Stimulated activated CD8-positive, alpha-beta memory T cell treated with anti-CD3 and anti-CD28 coated beads, Interleukin-4, amount 100 ng/mL, for 24 hours (primary cell): ENCODE data around the gene PDE11A.

Experiments
- DNase-seq: peaks from one replicate; pipeline ENCODE4 v3.0.0-alpha.2; 2020; ENCODE audit warnings: low read depth

PDE11A gene

GRCh38 chr2:177667626-177668025 lies 405.0 kb downstream of the PDE11A start:
- DNase-seq, result no peak

DNA sequence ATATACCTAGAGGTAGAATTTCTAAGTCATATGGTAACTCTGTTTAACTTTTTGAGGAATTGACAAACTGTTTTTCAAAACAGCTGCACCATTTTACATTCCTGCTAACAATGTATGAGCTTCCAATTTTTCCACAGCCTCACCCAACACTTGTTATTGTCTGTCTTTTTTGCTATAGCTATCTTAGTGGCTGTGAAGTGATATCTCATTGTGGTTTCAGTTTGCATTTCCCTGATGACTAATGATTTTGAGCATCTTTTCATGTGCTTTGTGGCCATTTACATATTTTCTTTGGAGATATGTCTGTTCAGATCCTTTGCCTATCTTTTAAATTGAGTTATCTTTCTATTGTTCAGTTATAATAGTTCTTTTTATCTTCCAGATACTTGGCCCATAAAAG lies 406.2 kb downstream of the PDE11A start:
- DNase-seq, result no peak

- DNase-seq, result no peak
Measured at GRCh38 chr2:177665948-177666347, 406.6 kb downstream of the PDE11A start.

DNA sequence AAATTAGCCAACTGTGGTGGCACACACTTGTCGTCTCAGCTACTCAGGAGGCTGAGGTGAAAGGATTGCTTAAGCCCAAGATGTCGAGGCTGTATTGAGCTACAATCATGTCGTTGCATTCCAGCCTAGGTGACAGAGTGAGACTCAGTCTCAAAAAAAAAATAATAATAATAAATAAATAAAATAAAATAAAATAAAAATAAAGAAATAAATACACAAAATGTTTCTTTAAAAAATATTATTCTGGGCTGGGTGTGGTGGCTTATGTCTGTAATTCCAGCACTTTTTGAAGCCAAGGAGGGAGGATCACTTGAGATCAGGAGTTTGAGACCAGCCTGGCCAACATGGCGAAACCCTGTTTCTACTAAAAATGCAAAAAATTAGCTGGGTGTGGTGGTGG lies 407.2 kb downstream of the PDE11A start:
- no peak for DNase-seq

DNA sequence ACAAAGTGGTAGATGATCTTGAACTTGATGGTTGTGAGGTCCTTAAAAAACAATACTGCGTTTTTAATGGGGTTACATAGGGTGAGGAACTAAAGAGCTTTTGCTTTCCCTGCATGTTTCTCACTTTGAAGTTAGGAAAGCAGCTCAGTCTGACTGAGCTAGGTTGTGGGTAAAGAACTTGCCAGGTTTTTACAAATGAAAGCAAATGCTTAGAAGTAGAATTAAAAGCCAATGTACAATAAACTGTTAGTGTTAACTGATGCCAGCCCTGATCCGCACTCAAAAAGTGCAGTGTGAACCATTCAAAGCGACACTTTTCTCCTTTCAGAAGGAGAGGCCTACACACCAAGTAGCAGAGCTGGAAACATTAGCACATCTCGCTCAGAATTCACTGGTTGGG lies 409.7 kb downstream of the PDE11A start:
- DNase-seq, result no peak

GRCh38 chr2:177660742-177661141 lies 411.8 kb downstream of the PDE11A start:
- DNase-seq, result no peak

DNA sequence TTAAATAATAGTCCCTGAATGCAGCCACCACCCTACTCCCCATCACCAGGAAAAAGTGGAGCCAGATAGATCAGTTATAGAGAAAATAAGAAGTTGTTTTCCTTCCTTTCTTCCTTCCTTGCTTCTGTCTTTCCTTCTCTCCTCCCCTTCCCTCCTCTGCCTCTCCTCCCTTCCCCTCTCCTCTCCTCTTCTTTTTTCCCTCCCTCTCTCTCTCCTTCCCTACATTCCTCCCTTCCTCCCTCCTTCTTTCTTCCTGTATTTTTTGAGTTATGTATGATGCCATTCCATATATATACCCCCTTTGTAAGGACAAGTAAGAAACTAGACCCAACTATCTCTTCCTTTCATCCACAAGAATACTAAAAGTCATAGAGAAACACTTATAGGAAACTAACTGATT lies 414.3 kb downstream of the PDE11A start:
- DNase-seq, result no peak

GRCh38 chr2:177651833-177652232 lies 420.7 kb downstream of the PDE11A start:
- no peak for DNase-seq

DNA sequence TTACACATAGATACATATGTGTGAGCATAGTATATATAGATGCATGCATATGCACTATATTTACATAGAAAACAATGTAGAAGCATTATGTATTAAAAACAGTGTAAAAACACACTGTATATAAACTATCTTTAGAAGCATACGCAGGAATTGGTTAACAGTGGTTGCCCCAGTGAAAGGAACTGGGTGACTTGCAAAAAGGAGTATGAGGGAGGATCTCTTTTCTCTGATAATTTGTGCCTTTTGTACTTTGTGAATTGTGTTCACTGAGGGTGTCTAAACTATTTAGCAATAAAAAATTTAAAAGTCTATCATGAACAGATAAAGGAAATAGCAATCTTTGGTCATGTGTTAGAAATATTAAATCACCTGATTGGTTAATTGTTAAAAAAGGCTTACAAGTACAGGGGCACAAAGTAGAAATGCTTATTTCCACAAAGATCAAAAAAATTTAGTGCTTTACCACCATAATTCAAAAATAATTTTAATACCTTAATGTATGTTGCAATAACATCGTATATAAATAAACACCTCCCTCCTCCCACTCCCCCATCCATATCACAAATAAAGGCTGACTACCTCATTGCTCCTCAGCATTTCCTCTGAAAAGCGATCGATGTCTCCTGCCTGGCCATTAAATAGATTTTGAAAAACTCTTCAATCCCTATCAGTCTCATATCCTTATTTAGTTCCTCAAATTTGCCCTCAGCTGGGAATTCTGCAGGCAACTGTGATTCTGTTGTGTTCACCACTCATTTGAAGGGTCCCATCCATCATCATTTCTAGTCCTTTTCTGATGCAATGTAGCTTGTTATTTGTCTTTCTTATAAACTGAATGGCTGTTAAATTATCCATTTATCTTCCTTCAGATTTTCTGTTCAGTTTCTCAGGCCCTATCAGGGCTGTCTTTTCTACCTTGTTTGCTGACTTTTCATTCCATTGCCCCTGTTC lies 422.7 kb downstream of the PDE11A start:
- DNase-seq, result no peak

DNA sequence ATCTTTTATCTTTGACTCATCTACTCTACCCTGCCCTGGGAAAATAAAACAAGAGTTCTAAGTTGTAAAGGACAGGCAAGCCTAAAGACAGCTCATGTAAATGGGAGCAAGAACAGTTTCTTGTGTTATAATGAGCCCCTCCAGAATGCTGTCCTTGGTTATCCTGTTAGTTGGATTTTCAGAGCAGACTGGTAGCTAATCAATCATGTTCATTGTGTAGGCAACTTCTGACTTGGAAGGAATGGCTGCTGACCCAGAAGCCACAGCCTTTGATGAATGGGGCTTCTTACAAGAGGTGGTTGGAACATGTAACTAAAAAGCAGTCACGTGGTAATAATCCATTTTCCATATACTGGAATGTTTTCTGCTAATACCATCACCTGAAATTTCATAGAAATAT lies 425.8 kb downstream of the PDE11A start:
- no peak for DNase-seq

DNA sequence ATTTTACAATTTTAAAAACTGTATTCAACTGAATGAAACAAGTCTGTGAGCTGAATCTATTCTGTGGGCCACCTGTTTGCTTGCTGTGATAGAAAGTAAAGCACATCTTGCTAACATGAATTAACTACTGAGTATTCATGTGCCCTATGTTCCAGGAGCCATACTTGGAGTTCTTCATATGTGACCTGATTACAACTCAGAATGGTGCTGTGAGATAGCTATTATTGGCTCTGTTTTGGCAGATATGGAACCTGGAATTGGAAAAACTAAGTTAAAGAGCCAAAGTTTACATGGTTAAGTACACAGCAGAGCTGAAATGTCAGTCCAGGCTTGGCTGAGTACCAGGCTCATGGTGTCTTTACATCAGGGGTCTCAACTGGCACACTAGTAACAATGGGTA lies 426.3 kb downstream of the PDE11A start:
- DNase-seq, result no peak

- no peak for DNase-seq
Measured at GRCh38 chr2:177641331-177641730, 431.2 kb downstream of the PDE11A start.

- no peak for DNase-seq
Measured at GRCh38 chr2:177640423-177640822, 432.2 kb downstream of the PDE11A start.

- no peak for DNase-seq
Measured at GRCh38 chr2:177639262-177639914, 433.2 kb downstream of the PDE11A start.

GRCh38 chr2:177638507-177638906 lies 434.1 kb downstream of the PDE11A start:
- DNase-seq, result no peak

DNA sequence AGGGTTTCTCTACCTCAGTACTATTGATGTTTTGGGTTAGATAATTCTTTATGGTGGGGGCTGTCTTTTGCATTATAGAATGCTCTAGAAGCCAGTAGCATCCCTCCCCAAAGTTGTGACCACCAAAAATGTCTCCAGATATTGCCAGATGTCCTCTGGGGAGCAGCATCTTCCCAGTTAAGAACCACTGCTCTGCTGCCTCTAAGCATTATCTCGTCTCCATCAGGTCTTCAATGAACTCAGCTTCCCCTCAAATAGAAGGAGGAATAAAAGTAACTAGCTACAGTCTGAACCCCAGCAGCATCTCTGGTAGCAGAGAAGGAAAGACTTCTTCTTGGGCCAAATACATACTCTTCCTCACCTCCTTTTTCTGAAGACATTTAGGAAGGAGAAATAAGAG lies 435.9 kb downstream of the PDE11A start:
- no peak for DNase-seq

DNA sequence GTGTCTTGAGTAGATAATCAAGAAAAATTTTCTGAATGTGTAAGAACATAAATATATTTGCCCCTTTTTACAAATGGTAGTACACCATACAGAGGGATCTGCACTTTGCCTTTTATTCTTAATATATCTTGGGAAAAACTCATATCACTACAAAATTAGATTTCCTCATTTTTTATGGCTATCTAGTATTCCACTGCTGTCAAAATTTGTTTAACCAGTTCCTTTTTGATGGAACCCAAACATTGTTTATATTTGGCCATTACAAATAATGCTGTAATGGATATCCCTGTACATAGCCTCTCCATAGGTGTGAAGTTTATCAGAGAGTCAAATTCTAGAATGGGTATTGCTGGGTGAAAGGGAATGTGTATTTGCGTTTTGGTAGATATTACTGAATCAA lies 436.9 kb downstream of the PDE11A start:
- no peak for DNase-seq

- no peak for DNase-seq
Measured at GRCh38 chr2:177633910-177634294, 438.7 kb downstream of the PDE11A start.

DNA sequence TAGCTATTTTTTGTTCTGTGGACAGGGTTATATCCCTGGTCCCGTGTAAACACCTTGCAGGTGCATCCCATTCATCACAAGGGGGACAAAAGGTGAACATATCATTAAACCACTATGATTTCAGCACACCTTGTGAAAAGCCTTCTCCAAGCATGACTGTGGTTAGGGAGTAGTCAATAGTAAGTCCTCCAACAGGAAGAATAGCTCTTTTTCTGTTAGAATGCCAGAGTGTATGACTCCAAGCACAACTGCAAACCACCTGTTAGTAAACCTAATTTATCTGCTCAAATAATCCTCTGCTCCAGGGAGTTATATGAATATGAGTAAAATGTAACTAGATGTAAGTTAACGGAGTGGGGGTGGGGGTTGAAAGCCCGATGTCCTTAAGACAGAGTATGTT lies 439.5 kb downstream of the PDE11A start:
- no peak for DNase-seq

GRCh38 chr2:177631680-177632079 lies 440.9 kb downstream of the PDE11A start:
- DNase-seq, result no peak

GRCh38 chr2:177629357-177630024 lies 443.1 kb downstream of the PDE11A start:
- no peak for DNase-seq

DNA sequence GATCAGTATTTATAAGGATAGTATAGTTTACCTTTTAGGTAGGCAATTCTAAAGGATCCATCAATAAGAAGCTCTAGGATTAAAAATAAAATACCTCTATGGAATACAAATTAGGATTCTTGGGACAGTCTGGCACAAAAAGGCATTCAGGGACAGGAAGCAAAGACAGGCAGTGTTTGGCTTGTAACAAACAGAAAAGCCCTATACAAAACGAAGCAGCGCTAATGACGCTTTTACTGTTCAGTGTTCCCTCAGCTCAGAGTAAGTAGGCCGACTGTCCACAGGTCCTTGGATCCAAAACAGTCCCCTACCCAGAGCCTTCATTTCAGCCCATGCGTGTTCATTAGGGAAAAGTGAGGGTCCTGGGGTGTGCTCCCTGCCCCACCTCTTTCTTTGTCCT lies 443.7 kb downstream of the PDE11A start:
- no peak for DNase-seq
